GM21423 (cell line): ENCODE measurements around the gene TBX4.
"Not testable (repeated sequence)": the region's sequence is repeated elsewhere in the genome, so short reads cannot be mapped to it uniquely, and the experiment has no call there.

Experiments used
- ATAC-seq: cut with Tn5 transposase; IDR thresholded peaks from one replicate; pipeline ENCODE4 v1.9.1; 2021; ENCODE audit warnings: mild to moderate bottlenecking, moderate library complexity; ENCODE audit not compliant: unreplicated experiment

Gene TBX4

GRCh38 chr17:61427567-61427966 lies 24.7 kb upstream of the TBX4 start:
- no peak for ATAC-seq

GRCh38 chr17:61429274-61429673 lies 22.9 kb upstream of the TBX4 start:
- ATAC-seq = no peak

- ATAC-seq = not testable (repeated sequence)
Measured at GRCh38 chr17:61429831-61430230, 22.4 kb upstream of the TBX4 start.

GRCh38 chr17:61431594-61432311 lies 20.5 kb upstream of the TBX4 start:
- ATAC-seq = no peak

- no peak for ATAC-seq
Measured at GRCh38 chr17:61436273-61436672, 15.9 kb upstream of the TBX4 start.

- no peak for ATAC-seq
Measured at GRCh38 chr17:61436995-61437704, 15.1 kb upstream of the TBX4 start.

- no peak for ATAC-seq
Measured at GRCh38 chr17:61440697-61441096, 11.5 kb upstream of the TBX4 start.

- not testable (repeated sequence) for ATAC-seq
Measured at GRCh38 chr17:61441507-61441906, 10.7 kb upstream of the TBX4 start.

- no peak for ATAC-seq
Measured at GRCh38 chr17:61442136-61442775, 10.0 kb upstream of the TBX4 start.

- ATAC-seq = no peak
Measured at GRCh38 chr17:61442878-61443474, 9.2 kb upstream of the TBX4 start.

GRCh38 chr17:61443475-61443882 lies 8.7 kb upstream of the TBX4 start:
- ATAC-seq = no peak

- no peak for ATAC-seq
Measured at GRCh38 chr17:61444075-61444474, 8.1 kb upstream of the TBX4 start.

- ATAC-seq = no peak
Measured at GRCh38 chr17:61444831-61445230, 7.4 kb upstream of the TBX4 start.

- ATAC-seq = no peak
Measured at GRCh38 chr17:61447358-61447757, 4.9 kb upstream of the TBX4 start.

- no peak for ATAC-seq
Measured at GRCh38 chr17:61448042-61448441, 4.2 kb upstream of the TBX4 start.

- not testable (repeated sequence) for ATAC-seq
Measured at GRCh38 chr17:61449140-61449539, 3.1 kb upstream of the TBX4 start.

- no peak for ATAC-seq
Measured at GRCh38 chr17:61449707-61450640, 2.2 kb upstream of the TBX4 start.

GRCh38 chr17:61450641-61451537 lies 1.3 kb upstream of the TBX4 start:
- ATAC-seq = no peak

- ATAC-seq = no peak
Measured at GRCh38 chr17:61451538-61452300, 503 bp upstream of the TBX4 start.
